ENCODE data around the gene WBP11. TPM values are rescaled to one million over a fixed set of nuclear protein-coding genes. Genes with fewer than 3 reads are reported as not detected.

WBP11 gene
- total and polyA plus RNA-seq, 2 of the 13 experiments (the other 11 are each of a cell fraction or from before 2014, with no cell fraction given), result 7.6 to 31.0 TPM

DNA sequence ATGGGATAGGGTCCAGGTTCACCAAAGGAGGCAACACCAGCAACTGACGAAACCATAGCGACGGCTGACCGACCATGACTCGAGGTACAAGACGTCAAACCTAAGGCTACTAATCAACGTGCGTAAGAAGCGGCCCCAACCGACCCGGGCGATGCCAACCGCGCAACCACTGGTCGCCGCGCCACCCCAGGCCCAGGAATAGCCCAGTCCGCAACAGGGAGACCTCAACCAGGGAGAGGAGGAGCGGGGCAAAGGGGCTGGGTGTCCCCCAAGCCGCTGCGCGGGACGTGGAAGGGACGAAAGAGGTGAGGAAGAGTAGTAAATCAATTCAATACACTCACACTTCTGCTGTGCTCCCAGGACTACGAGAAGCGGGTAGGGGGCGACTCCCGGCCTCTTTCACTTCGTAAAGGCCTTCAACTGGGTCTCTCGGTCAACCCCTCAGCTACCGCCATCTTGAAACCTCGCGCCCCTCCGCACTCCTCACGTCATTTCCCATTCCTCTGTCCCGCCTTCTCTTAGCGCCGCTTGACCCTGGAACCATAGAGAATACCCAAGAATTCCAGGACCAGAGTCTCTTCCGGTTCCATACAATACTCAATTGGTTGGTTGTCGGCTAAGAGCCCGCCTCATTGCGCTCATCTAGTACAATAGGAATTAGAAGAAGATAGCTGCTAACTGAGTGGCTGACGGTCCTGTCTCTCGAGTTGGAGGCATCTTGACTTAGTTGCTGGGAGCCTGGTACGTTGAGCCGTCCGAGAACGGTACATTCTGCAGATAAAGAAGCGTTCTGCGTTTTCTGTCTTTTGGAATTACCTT lies at the start of gene WBP11, which contains the start of gene C12orf60 (continued):
- TF ChIP-seq, protein P1, sequence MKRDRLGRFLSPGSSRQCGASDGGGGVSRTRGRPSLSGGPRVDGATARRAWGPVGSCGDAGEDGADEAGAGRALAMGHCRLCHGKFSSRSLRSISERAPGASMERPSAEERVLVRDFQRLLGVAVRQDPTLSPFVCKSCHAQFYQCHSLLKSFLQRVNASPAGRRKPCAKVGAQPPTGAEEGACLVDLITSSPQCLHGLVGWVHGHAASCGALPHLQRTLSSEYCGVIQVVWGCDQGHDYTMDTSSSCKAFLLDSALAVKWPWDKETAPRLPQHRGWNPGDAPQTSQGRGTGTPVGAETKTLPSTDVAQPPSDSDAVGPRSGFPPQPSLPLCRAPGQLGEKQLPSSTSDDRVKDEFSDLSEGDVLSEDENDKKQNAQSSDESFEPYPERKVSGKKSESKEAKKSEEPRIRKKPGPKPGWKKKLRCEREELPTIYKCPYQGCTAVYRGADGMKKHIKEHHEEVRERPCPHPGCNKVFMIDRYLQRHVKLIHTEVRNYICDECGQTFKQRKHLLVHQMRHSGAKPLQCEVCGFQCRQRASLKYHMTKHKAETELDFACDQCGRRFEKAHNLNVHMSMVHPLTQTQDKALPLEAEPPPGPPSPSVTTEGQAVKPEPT (CRISPR knock-in tag; IDR thresholded peaks at IDR 0.05; ENCODE audit: low read depth), result no peak
- TF ChIP-seq NR3C1 (CRISPR knock-in tag; IDR thresholded peaks at IDR 0.05) (no peak), HCFC1 (IDR thresholded peaks at IDR 0.05; ENCODE audit: low read depth, low read length) (no peak; the same call in 1 of the 2 replicates), ZNF30 (CRISPR knock-in tag; IDR thresholded peaks at IDR 0.05) (no peak), TMF1 (CRISPR knock-in tag; IDR thresholded peaks at IDR 0.05; ENCODE audit: low read depth) (no peak), ESRRA (CRISPR knock-in tag; IDR thresholded peaks at IDR 0.05; ENCODE audit: low read depth) (no peak), SIN3B (IDR thresholded peaks at IDR 0.05; ENCODE audit: low read length) (0 out of 2 replicates have a peak, but pooled peaks have one; percentile 75), ZNF557 (CRISPR knock-in tag; IDR thresholded peaks at IDR 0.05) (no peak), ZNF383 (CRISPR knock-in tag; IDR thresholded peaks at IDR 0.05; ENCODE audit: borderline replicate concordance) (no peak)
- TF ChIP-seq, protein P2, sequence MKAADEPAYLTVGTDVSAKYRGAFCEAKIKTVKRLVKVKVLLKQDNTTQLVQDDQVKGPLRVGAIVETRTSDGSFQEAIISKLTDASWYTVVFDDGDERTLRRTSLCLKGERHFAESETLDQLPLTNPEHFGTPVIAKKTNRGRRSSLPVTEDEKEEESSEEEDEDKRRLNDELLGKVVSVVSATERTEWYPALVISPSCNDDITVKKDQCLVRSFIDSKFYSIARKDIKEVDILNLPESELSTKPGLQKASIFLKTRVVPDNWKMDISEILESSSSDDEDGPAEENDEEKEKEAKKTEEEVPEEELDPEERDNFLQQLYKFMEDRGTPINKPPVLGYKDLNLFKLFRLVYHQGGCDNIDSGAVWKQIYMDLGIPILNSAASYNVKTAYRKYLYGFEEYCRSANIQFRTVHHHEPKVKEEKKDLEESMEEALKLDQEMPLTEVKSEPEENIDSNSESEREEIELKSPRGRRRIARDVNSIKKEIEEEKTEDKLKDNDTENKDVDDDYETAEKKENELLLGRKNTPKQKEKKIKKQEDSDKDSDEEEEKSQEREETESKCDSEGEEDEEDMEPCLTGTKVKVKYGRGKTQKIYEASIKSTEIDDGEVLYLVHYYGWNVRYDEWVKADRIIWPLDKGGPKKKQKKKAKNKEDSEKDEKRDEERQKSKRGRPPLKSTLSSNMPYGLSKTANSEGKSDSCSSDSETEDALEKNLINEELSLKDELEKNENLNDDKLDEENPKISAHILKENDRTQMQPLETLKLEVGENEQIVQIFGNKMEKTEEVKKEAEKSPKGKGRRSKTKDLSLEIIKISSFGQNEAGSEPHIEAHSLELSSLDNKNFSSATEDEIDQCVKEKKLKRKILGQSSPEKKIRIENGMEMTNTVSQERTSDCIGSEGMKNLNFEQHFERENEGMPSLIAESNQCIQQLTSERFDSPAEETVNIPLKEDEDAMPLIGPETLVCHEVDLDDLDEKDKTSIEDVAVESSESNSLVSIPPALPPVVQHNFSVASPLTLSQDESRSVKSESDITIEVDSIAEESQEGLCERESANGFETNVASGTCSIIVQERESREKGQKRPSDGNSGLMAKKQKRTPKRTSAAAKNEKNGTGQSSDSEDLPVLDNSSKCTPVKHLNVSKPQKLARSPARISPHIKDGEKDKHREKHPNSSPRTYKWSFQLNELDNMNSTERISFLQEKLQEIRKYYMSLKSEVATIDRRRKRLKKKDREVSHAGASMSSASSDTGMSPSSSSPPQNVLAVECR (CRISPR knock-in tag; IDR thresholded peaks at IDR 0.05; ENCODE audit: borderline replicate concordance), result peak; percentile 94; the same call in 1 of the 2 replicates
- TF ChIP-seq, protein P3, sequence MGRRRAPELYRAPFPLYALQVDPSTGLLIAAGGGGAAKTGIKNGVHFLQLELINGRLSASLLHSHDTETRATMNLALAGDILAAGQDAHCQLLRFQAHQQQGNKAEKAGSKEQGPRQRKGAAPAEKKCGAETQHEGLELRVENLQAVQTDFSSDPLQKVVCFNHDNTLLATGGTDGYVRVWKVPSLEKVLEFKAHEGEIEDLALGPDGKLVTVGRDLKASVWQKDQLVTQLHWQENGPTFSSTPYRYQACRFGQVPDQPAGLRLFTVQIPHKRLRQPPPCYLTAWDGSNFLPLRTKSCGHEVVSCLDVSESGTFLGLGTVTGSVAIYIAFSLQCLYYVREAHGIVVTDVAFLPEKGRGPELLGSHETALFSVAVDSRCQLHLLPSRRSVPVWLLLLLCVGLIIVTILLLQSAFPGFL (CRISPR knock-in tag; IDR thresholded peaks at IDR 0.05), result no peak
- TF ChIP-seq, protein P4, sequence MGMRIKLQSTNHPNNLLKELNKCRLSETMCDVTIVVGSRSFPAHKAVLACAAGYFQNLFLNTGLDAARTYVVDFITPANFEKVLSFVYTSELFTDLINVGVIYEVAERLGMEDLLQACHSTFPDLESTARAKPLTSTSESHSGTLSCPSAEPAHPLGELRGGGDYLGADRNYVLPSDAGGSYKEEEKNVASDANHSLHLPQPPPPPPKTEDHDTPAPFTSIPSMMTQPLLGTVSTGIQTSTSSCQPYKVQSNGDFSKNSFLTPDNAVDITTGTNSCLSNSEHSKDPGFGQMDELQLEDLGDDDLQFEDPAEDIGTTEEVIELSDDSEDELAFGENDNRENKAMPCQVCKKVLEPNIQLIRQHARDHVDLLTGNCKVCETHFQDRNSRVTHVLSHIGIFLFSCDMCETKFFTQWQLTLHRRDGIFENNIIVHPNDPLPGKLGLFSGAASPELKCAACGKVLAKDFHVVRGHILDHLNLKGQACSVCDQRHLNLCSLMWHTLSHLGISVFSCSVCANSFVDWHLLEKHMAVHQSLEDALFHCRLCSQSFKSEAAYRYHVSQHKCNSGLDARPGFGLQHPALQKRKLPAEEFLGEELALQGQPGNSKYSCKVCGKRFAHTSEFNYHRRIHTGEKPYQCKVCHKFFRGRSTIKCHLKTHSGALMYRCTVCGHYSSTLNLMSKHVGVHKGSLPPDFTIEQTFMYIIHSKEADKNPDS (CRISPR knock-in tag; IDR thresholded peaks at IDR 0.05), result no peak
- TF ChIP-seq, protein P5, sequence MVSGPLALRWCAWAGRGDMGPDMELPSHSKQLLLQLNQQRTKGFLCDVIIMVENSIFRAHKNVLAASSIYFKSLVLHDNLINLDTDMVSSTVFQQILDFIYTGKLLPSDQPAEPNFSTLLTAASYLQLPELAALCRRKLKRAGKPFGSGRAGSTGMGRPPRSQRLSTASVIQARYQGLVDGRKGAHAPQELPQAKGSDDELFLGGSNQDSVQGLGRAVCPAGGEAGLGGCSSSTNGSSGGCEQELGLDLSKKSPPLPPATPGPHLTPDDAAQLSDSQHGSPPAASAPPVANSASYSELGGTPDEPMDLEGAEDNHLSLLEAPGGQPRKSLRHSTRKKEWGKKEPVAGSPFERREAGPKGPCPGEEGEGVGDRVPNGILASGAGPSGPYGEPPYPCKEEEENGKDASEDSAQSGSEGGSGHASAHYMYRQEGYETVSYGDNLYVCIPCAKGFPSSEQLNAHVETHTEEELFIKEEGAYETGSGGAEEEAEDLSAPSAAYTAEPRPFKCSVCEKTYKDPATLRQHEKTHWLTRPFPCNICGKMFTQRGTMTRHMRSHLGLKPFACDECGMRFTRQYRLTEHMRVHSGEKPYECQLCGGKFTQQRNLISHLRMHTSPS (CRISPR knock-in tag; IDR thresholded peaks at IDR 0.05; ENCODE audit: low read depth), result no peak
- TF ChIP-seq, protein P6, sequence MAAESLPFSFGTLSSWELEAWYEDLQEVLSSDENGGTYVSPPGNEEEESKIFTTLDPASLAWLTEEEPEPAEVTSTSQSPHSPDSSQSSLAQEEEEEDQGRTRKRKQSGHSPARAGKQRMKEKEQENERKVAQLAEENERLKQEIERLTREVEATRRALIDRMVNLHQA (CRISPR knock-in tag; IDR thresholded peaks at IDR 0.05), result no peak
